ENCODE data around the gene CDK17. TPM values are rescaled to one million over a fixed set of nuclear protein-coding genes. Genes with fewer than 3 reads are reported as not detected.

CDK17 gene
- total and polyA plus RNA-seq, 9 donors = 13.8 to 59.2 (median 30.9) TPM

- intact Hi-C loops (cut with DNase I) = no loop called here
- Histone ChIP-seq H3K9me3 (no peaks in the 10 kb centered on the region), H3K27ac (no peak overlapping the region), H3K36me3 (no peaks in the 10 kb centered on the region), H3K4me1 (ENCODE audit: insufficient read depth) (no peaks in the 10 kb centered on the region), H3K27me3 (no peaks in the 10 kb centered on the region), H3K4me3 (no peak overlapping the region)
- no peak for TF ChIP-seq POLR2A (IDR thresholded peaks at IDR 0.05)
- no peak for TF ChIP-seq EP300 (IDR thresholded peaks at IDR 0.05)
- TF ChIP-seq CTCF (IDR thresholded peaks at IDR 0.05) = no peak
- no peak for DNase-seq
- 94 to 97% (median 95%) methylated on average over 5 of the region's 5 CpGs for WGBS, 3 donors
These were observed 65.0 kb downstream of the CDK17 start for GRCh38 chr12:96335270-96335669.

GRCh38 chr12:96334502-96334901 is 65.7 kb downstream of the CDK17 start:
- no peaks in the 10 kb centered on the region for H3K27me3 ChIP-seq
- H3K36me3 ChIP-seq = no peaks in the 10 kb centered on the region
- no peak for DNase-seq
- H3K4me1 ChIP-seq (ENCODE audit: insufficient read depth) = no peaks in the 10 kb centered on the region
- 75 to 82% (median 82%) methylated on average over 2 of the region's 2 CpGs for WGBS, 3 donors
- no peak overlapping the region for H3K27ac ChIP-seq
- intact Hi-C loops (cut with DNase I) = no loop called here
- H3K9me3 ChIP-seq = no peaks in the 10 kb centered on the region
- no peak overlapping the region for H3K4me3 ChIP-seq
- no peak for TF ChIP-seq POLR2A (IDR thresholded peaks at IDR 0.05)
- no peak for TF ChIP-seq CTCF (IDR thresholded peaks at IDR 0.05)
- no peak for TF ChIP-seq EP300 (IDR thresholded peaks at IDR 0.05)

GRCh38 chr12:96329545-96329944 is 70.7 kb downstream of the CDK17 start:
- no peak overlapping the region for H3K27ac ChIP-seq
- WGBS, 3 donors = 88 to 90% (median 89%) methylated on average over 3 of the region's 3 CpGs
- no peaks in the 10 kb centered on the region for H3K4me1 ChIP-seq (ENCODE audit: insufficient read depth)
- DNase-seq = no peak
- no peaks in the 10 kb centered on the region for H3K27me3 ChIP-seq
- no peak for TF ChIP-seq CTCF (IDR thresholded peaks at IDR 0.05)
- TF ChIP-seq POLR2A (IDR thresholded peaks at IDR 0.05) = no peak
- TF ChIP-seq EP300 (IDR thresholded peaks at IDR 0.05) = no peak
- no peaks in the 10 kb centered on the region for H3K36me3 ChIP-seq
- H3K9me3 ChIP-seq = no peaks in the 10 kb centered on the region
- no peak overlapping the region for H3K4me3 ChIP-seq
- intact Hi-C loops (cut with DNase I) = no loop called here

GRCh38 chr12:96329018-96329417 is 71.2 kb downstream of the CDK17 start:
- Histone ChIP-seq H3K9me3 (no peaks in the 10 kb centered on the region), H3K27me3 (no peaks in the 10 kb centered on the region), H3K36me3 (no peaks in the 10 kb centered on the region), H3K27ac (no peak overlapping the region), H3K4me1 (ENCODE audit: insufficient read depth) (no peaks in the 10 kb centered on the region), H3K4me3 (no peak overlapping the region)
- intact Hi-C loops (cut with DNase I) = no loop called here
- no peak for DNase-seq
- TF ChIP-seq EP300 (IDR thresholded peaks at IDR 0.05) = no peak
- no peak for TF ChIP-seq CTCF (IDR thresholded peaks at IDR 0.05)
- TF ChIP-seq POLR2A (IDR thresholded peaks at IDR 0.05) = no peak
- WGBS, 3 donors = 96 to 100% (median 98%) methylated on average over 2 of the region's 2 CpGs

GRCh38 chr12:96327889-96328288 is 72.3 kb downstream of the CDK17 start:
- 92 to 95% (median 92%) methylated on average over 3 of the region's 3 CpGs for WGBS, 3 donors
- Histone ChIP-seq H3K9me3 (no peaks in the 10 kb centered on the region), H3K36me3 (no peaks in the 10 kb centered on the region), H3K4me1 (ENCODE audit: insufficient read depth) (no peaks in the 10 kb centered on the region), H3K4me3 (no peak overlapping the region), H3K27ac (no peak overlapping the region), H3K27me3 (no peaks in the 10 kb centered on the region)
- intact Hi-C loops (cut with DNase I) = no loop called here
- no peak for TF ChIP-seq POLR2A (IDR thresholded peaks at IDR 0.05)
- no peak for TF ChIP-seq CTCF (IDR thresholded peaks at IDR 0.05)
- no peak for TF ChIP-seq EP300 (IDR thresholded peaks at IDR 0.05)
- no peak for DNase-seq
